Stimulated activated naive CD4-positive, alpha-beta T cell (primary cell): ENCODE results near the gene OCIAD1.
"Not testable (repeated sequence)": the region's sequence is repeated elsewhere in the genome, so short reads cannot be mapped to it uniquely, and the experiment has no call there.

ENCODE experiments used
- DNase-seq, 6 experiments: peaks; one replicate each; lab custom pipeline; 2025; lab: John Stamatoyannopoulos, UW

OCIAD1 gene

GRCh38 chr4:48821431-48821830, 9.5 kb upstream of the OCIAD1 start:
- not testable (repeated sequence) for DNase-seq

- no peak for DNase-seq
These were observed 3.3 kb upstream of the OCIAD1 start for GRCh38 chr4:48827622-48828021.

GRCh38 chr4:48831532-48832030, 693 bp downstream of the OCIAD1 start:
- peak in 1 of 6 experiments; percentile 52 for DNase-seq

GRCh38 chr4:48832571-48832970, 1.7 kb downstream of the OCIAD1 start:
- no peak for DNase-seq

- DNase-seq: no peak
These were observed 5.8 kb downstream of the OCIAD1 start for GRCh38 chr4:48836658-48837057.

- DNase-seq: no peak
These were observed 10.3 kb downstream of the OCIAD1 start for GRCh38 chr4:48841045-48841827.

GRCh38 chr4:48844843-48845242, 14.0 kb downstream of the OCIAD1 start:
- no peak for DNase-seq

GRCh38 chr4:48848799-48849198, 17.9 kb downstream of the OCIAD1 start:
- DNase-seq: not testable (repeated sequence)

GRCh38 chr4:48851651-48852050, 20.8 kb downstream of the OCIAD1 start:
- no peak for DNase-seq

GRCh38 chr4:48853604-48854394, 22.9 kb downstream of the OCIAD1 start:
- DNase-seq: no peak

- DNase-seq: no peak
These were observed 23.5 kb downstream of the OCIAD1 start for GRCh38 chr4:48854395-48854683.

GRCh38 chr4:48854982-48855381, 24.1 kb downstream of the OCIAD1 start:
- no peak for DNase-seq

GRCh38 chr4:48858130-48858529, 27.2 kb downstream of the OCIAD1 start:
- DNase-seq: no peak

GRCh38 chr4:48862038-48862437, 31.1 kb downstream of the OCIAD1 start:
- DNase-seq: no peak

- DNase-seq: no peak
These were observed 31.8 kb downstream of the OCIAD1 start for GRCh38 chr4:48862661-48863060.

- no peak for DNase-seq
These were observed 32.8 kb downstream of the OCIAD1 start for GRCh38 chr4:48863728-48864127.

GRCh38 chr4:48864696-48865095, 33.8 kb downstream of the OCIAD1 start:
- DNase-seq: not testable (repeated sequence)

- no peak for DNase-seq
These were observed 47.1 kb downstream of the OCIAD1 start for GRCh38 chr4:48877827-48878535.

GRCh38 chr4:48879561-48880442, 48.9 kb downstream of the OCIAD1 start:
- DNase-seq: no peak

- DNase-seq: not testable (repeated sequence)
These were observed 50.8 kb downstream of the OCIAD1 start for GRCh38 chr4:48881646-48882045.

GRCh38 chr4:48889750-48890149, 58.9 kb downstream of the OCIAD1 start:
- DNase-seq: not testable (repeated sequence)
